Measurements from ENCODE around the gene CREB5. TPM values are rescaled to one million over a fixed set of nuclear protein-coding genes. Genes with fewer than 3 reads are reported as not detected.

The CREB5 gene
- total and polyA plus RNA-seq, 5 donors, result 4.0 to 20.4 (median 9.9) TPM

DNA sequence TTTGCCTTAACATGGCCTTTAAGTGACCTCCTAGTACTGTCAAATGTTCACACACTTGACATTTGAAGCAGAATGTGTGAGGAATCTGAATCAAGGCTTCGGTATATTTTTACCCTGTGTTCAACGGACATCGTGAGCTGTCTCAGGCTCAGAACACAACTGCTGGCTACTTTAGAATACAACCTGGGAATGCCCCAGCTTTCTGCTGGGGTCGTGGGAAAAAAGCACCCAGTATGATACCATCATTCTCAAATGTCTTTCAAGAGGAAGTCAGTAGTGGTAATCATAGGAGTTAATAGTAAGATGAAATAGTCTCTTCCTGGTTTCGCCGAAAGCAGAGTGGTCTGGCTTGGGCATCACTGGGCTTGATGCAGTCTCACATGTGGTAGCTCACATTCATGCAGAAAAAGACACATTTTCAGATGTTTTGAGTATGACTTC, 67.2 kb downstream of the CREB5 start:
- Histone ChIP-seq H3K4me1 (ENCODE audit: control insufficient read depth, insufficient read depth, low read length) (no peaks in the 10 kb centered on the region), H3K4me3 (ENCODE audit: low read length) (no peak overlapping the region), H3K27ac (ENCODE audit: low read length) (no peak overlapping the region), H3K27me3 (ENCODE audit: control insufficient read depth, insufficient read depth) (no peaks in the 10 kb centered on the region), H3K9me3 (ENCODE audit: control insufficient read depth, low read length) (no peaks in the 10 kb centered on the region)
- intact Hi-C loops (cut with DNase I), result loop anchor here in 1 of 4 donors (10.0 kb wide), 1 partner anchor 55 kb away; no protein-coding TSS in a partner anchor
- DNase-seq (no peak), ATAC-seq (no peak)
- 80% methylated on average over 6 of the region's 6 CpGs for WGBS

DNA sequence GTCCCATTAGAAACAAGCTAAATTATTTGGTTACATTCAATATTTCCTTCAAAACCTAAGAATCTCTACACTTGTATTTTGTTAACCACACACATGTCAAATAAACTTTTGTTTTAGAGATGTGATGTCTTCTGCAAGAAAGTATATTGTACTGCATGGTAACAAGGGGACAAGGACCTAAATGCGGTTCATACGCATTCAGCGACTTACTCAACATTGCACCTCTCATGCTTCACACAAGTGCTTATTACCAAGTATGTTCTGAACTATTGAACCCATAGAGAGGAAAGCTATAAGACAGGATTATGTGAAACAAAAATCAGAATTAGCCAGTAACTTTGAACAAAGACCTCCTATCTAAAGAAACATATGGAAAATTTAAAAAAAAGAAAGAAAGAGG, 68.3 kb downstream of the CREB5 start:
- no peaks in the 10 kb centered on the region for H3K27me3 ChIP-seq (ENCODE audit: control insufficient read depth, insufficient read depth)
- no peaks in the 10 kb centered on the region for H3K4me1 ChIP-seq (ENCODE audit: control insufficient read depth, insufficient read depth, low read length)
- DNase-seq (no peak), ATAC-seq (no peak)
- H3K9me3 ChIP-seq (ENCODE audit: control insufficient read depth, low read length), result no peaks in the 10 kb centered on the region
- 98% methylated on average over 3 of the region's 3 CpGs for WGBS
- H3K4me3 ChIP-seq (ENCODE audit: low read length), result no peak overlapping the region
- H3K27ac ChIP-seq (ENCODE audit: low read length), result no peak overlapping the region
- intact Hi-C loops (cut with DNase I), result no loop called here

DNA sequence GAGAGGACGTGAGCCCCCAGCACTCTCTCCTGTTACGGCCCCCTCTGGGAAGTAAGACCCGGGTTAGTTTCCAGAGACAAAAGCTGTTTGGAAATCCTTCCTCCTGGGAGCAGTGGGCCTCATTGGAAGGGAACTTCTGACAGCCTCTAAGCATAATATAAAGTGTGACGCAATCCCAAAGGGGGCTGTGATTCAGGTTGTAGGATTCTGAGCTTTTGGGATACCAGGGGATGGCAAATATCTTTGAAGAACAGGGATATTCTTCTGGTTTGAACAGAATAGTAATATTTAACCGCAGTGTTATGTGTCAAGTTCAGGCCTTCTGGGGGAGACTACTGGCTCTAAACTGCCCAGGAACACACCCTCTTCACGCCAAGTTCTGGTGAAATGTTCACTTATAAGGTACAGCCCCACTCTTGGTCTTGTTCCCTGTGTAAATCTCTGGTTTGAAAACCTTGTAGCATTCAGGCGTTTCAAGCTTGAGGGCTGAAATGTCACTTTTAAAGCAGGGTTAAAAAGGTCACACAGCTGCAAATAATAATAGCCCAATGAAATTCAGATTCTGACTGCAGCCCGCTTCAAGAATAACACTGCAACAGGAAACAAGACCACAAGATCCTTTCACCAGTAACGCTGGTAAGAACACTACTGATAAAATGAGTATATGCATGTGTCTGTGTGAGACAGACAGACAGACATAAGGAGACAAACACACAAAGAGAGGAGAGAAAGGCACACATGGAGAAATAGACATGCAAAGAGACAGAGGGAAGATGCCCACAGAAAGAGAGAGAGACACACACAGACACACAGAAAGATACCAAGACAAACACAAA, 69.0 kb downstream of the CREB5 start:
- Histone ChIP-seq H3K4me1 (ENCODE audit: control insufficient read depth, insufficient read depth, low read length) (no peaks in the 10 kb centered on the region), H3K27ac (ENCODE audit: low read length) (no peak overlapping the region), H3K4me3 (ENCODE audit: low read length) (no peak overlapping the region), H3K9me3 (ENCODE audit: control insufficient read depth, low read length) (no peaks in the 10 kb centered on the region), H3K27me3 (ENCODE audit: control insufficient read depth, insufficient read depth) (no peaks in the 10 kb centered on the region)
- WGBS, result 64% methylated on average over 9 of the region's 9 CpGs
- no peak for DNase-seq
- intact Hi-C loops (cut with DNase I), result no loop called here
- peak; percentile 24 to 45 for ATAC-seq

DNA sequence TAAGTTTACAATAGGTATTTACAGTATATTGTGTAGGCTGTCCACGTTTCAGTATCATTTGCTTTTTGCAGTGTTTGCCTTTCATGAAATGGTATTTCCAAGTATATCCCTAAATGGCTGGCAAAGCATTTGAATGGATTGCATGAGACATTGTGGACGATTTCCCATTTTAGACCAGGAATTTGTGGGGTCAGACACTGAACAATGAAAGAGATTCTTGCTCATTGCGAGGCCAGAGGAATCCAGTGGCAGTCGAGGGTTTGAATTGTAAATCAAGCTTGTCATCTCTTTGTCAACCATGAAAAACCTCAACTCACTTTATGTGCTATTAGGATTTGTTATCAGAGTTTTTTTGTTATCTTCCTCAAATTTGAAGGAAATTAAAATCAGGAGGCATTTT, 70.8 kb downstream of the CREB5 start:
- WGBS, result 76% methylated on average over 4 of the region's 4 CpGs
- H3K9me3 ChIP-seq (ENCODE audit: control insufficient read depth, low read length), result no peaks in the 10 kb centered on the region
- ATAC-seq, result no peak

DNA sequence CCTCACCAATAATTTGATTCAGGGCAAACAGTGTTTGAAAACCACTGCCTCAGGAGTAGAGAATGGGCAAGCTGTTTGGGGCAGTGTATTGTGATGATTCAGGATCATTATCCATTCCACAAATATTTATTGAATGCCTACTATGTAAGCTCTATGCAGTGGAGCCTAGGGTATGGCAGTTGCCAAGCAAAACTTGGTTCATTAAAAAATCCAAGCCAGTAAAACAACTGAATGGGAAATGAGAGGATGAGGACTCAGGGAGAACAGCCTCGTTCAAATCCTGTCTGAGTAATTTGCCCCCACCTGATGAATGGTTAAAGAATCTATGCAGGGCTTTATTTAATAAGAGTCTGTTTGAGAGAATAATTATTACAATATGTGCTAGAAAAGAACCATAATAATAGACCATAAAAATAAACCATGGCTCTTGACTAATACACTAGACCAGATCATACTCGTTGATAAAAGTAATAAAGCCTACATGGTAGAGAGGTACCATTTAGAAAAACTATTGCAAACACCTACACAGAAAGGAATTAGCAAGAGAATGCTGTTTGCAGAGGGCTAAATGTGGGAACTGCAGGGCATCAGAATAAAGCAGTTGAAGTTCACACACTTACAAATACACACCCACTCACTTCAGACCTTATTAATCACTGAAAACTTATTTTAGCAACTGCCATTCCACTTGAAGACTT, 71.7 kb downstream of the CREB5 start:
- ATAC-seq, result no peak
- 78% methylated on average over 2 of the region's 2 CpGs for WGBS

More for the DNA sequence above, 70.8 kb downstream of the CREB5 start:
- Histone ChIP-seq H3K4me3 (ENCODE audit: low read length) (no peak overlapping the region), H3K4me1 (ENCODE audit: control insufficient read depth, insufficient read depth, low read length) (no peaks in the 10 kb centered on the region), H3K27ac (ENCODE audit: low read length) (no peak overlapping the region), H3K27me3 (ENCODE audit: control insufficient read depth, insufficient read depth) (no peaks in the 10 kb centered on the region)
- intact Hi-C loops (cut with DNase I), result no loop called here
- no peak for DNase-seq

DNA sequence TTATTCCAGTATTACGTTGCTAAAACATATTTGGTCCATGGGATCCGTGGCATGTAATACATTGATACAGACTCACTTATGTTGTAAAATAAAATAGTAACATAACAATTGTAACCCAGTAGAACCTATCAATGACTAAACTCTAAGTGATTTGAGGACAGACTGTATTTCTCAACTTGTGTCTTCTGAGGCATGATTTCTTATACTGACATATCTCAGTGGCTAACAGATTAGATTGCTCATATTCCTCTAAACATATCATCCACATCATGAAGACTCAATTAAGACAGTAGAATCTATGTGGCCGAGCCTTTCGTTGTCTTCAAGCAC, 72.3 kb downstream of the CREB5 start:
- H3K27me3 ChIP-seq (ENCODE audit: control insufficient read depth, insufficient read depth), result no peaks in the 10 kb centered on the region
- intact Hi-C loops (cut with DNase I), result no loop called here
- H3K9me3 ChIP-seq (ENCODE audit: control insufficient read depth, low read length), result no peaks in the 10 kb centered on the region
- DNase-seq, result no peak
- no peak overlapping the region for H3K27ac ChIP-seq (ENCODE audit: low read length)
- 92% methylated on average over 4 of the region's 4 CpGs for WGBS
- ATAC-seq, result no peak
- no peaks in the 10 kb centered on the region for H3K4me1 ChIP-seq (ENCODE audit: control insufficient read depth, insufficient read depth, low read length)
- H3K4me3 ChIP-seq (ENCODE audit: low read length), result no peak overlapping the region

More for the DNA sequence above, 71.7 kb downstream of the CREB5 start:
- H3K27ac ChIP-seq (ENCODE audit: low read length), result no peak overlapping the region
- no peaks in the 10 kb centered on the region for H3K9me3 ChIP-seq (ENCODE audit: control insufficient read depth, low read length)
- H3K27me3 ChIP-seq (ENCODE audit: control insufficient read depth, insufficient read depth), result no peaks in the 10 kb centered on the region
- H3K4me3 ChIP-seq (ENCODE audit: low read length), result no peak overlapping the region
- H3K4me1 ChIP-seq (ENCODE audit: control insufficient read depth, insufficient read depth, low read length), result no peaks in the 10 kb centered on the region
- intact Hi-C loops (cut with DNase I), result no loop called here
- DNase-seq, result no peak

DNA sequence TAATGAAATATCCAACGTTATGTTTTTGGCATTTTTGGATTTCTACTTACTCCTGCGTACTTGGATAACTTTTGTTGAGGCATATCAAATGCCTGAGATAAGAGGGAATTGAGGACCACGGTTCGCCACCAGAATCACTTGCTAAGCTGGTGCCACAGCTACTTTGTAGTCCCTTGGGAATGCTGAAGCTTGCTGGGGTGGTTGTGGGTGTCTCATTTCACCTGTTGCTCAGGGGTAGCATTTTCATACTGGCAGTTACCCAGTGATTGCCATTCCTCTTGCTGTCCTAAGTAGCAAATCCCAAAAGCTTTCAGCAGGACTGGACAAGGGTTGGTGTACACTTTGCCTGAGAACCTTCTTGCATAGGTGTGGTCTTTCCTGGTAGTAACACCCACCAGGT, 75.2 kb downstream of the CREB5 start:
- no peak overlapping the region for H3K27ac ChIP-seq (ENCODE audit: low read length)
- no peaks in the 10 kb centered on the region for H3K4me1 ChIP-seq (ENCODE audit: control insufficient read depth, insufficient read depth, low read length)
- intact Hi-C loops (cut with DNase I), result no loop called here
- no peaks in the 10 kb centered on the region for H3K9me3 ChIP-seq (ENCODE audit: control insufficient read depth, low read length)
- H3K4me3 ChIP-seq (ENCODE audit: low read length), result no peak overlapping the region
- H3K27me3 ChIP-seq (ENCODE audit: control insufficient read depth, insufficient read depth), result no peaks in the 10 kb centered on the region
- WGBS, result 92% methylated on average over 4 of the region's 4 CpGs
- ATAC-seq (no peak), DNase-seq (no peak)

DNA sequence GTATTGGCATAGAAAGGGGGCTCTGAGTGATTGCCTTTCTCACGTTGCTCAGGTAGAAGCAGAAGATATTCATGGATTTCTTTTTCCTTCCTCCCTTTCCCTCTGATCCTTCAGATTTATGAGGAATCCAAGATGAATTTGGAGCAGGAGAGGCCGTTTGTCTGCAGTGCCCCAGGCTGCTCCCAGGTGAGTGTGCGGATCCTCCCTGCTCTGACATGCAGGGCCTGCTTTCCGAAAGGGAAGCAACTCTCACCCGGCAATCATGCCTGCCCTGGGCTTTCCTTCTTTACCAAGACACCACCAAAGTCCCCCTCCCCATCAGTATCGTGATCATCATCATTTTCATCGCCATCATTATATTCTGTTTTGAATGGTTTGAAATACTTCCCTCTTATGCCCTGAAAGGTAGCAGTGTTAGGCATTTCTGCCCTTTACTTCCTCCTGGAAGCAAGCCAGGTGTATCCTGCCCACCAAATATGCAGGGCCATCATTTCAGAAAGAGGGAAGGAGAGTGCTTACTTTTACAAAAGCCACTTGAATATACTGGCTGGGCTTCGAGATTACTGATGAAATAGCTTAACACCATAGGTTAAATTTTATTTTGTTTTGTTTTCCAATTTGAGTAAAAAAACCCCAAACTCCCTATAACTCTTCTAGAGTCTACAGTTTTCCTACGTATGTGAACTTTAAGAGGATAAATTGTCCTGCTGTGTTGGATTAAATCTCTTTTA, 75.9 kb downstream of the CREB5 start:
- no peak for DNase-seq
- H3K4me1 ChIP-seq (ENCODE audit: control insufficient read depth, insufficient read depth, low read length), result no peaks in the 10 kb centered on the region
- no peaks in the 10 kb centered on the region for H3K27me3 ChIP-seq (ENCODE audit: control insufficient read depth, insufficient read depth)
- no peak overlapping the region for H3K27ac ChIP-seq (ENCODE audit: low read length)
- intact Hi-C loops (cut with DNase I), result no loop called here
- H3K9me3 ChIP-seq (ENCODE audit: control insufficient read depth, low read length), result no peaks in the 10 kb centered on the region
- 80% methylated on average over 9 of the region's 9 CpGs for WGBS
- no peak overlapping the region for H3K4me3 ChIP-seq (ENCODE audit: low read length)
- ATAC-seq, result no peak

DNA sequence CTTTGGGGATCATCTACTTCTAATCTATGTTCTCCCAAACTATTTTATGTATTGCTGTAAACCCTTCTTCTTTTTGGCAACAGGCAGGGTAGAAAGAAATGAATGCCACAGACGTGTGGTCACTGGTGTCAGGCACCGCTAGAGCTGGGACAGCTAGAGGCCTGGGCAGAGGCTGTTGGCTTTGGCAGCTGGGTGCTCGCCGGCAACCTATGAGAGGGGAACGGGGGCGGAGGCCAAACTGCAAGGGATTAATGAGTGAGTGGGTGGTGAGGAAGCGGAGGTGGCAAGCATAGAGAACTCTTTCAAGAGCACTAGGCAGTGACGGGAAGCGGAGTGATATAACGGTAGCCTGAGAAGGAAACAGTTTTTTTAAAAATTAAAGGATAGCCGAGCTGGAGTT, 78.5 kb downstream of the CREB5 start:
- no peak overlapping the region for H3K27ac ChIP-seq (ENCODE audit: low read length)

DNA sequence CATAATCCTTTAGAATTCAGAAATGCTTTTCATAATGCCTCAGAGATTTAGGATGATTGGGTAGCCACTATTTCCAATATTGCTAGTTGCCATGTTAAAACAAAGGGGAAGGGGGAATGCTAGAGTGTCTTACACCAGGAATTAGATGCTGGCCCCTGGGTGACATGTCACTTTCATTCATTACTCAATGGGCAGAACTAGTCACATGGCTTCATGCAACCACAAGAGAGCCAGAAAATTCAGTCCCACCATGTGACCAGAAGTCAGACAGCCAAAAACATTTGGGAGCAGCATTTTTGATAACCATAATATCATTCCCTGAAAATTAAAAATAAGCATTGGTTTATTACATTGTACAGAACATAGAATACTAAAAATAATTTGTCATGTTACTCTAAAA, 81.2 kb downstream of the CREB5 start:
- no peaks in the 10 kb centered on the region for H3K9me3 ChIP-seq (ENCODE audit: control insufficient read depth, low read length)
- ATAC-seq (no peak), DNase-seq (no peak)
- no peaks in the 10 kb centered on the region for H3K27me3 ChIP-seq (ENCODE audit: control insufficient read depth, insufficient read depth)
- H3K4me1 ChIP-seq (ENCODE audit: control insufficient read depth, insufficient read depth, low read length), result no peaks in the 10 kb centered on the region
- H3K4me3 ChIP-seq (ENCODE audit: low read length), result no peak overlapping the region
- no peak overlapping the region for H3K27ac ChIP-seq (ENCODE audit: low read length)
- intact Hi-C loops (cut with DNase I), result no loop called here

More for the DNA sequence above, 78.5 kb downstream of the CREB5 start:
- ATAC-seq, result no peak
- Histone ChIP-seq H3K4me3 (ENCODE audit: low read length) (no peak overlapping the region), H3K9me3 (ENCODE audit: control insufficient read depth, low read length) (no peaks in the 10 kb centered on the region), H3K27me3 (ENCODE audit: control insufficient read depth, insufficient read depth) (no peaks in the 10 kb centered on the region), H3K4me1 (ENCODE audit: control insufficient read depth, insufficient read depth, low read length) (no peaks in the 10 kb centered on the region)
- WGBS, result 87% methylated on average over 11 of the region's 11 CpGs
- intact Hi-C loops (cut with DNase I), result no loop called here
- DNase-seq, result peak in 2 of 3 donors; percentile 37 to 53

DNA sequence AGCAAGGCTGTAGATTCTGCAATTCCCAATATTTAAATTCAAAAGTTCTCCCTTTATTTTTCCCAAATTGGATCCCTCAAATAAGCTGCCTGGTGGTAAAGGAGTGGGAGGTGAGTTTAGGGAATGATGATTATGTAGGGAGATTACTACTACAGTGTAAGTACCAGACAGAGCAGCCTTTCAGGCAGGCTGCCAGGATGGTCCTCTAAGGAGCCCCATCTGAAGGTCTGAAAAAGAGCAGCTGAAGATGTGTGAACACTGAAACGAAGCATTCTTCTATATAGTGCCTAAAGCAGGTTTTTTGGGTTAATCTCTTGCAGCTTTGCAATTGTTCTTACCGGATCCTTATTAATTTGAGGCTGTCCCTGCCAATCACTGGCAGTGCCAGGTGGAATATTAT, 84.7 kb downstream of the CREB5 start:
- intact Hi-C loops (cut with DNase I), result no loop called here
- no peak overlapping the region for H3K27ac ChIP-seq (ENCODE audit: low read length)
- H3K27me3 ChIP-seq (ENCODE audit: control insufficient read depth, insufficient read depth), result no peaks in the 10 kb centered on the region
- WGBS, result 67% methylated on average over 2 of the region's 2 CpGs
- no peaks in the 10 kb centered on the region for H3K9me3 ChIP-seq (ENCODE audit: control insufficient read depth, low read length)
- no peaks in the 10 kb centered on the region for H3K4me1 ChIP-seq (ENCODE audit: control insufficient read depth, insufficient read depth, low read length)
- ATAC-seq (no peak), DNase-seq (no peak)
- H3K4me3 ChIP-seq (ENCODE audit: low read length), result no peak overlapping the region
